ENCODE measurements around the gene CHST11.

CHST11 gene

DNA sequence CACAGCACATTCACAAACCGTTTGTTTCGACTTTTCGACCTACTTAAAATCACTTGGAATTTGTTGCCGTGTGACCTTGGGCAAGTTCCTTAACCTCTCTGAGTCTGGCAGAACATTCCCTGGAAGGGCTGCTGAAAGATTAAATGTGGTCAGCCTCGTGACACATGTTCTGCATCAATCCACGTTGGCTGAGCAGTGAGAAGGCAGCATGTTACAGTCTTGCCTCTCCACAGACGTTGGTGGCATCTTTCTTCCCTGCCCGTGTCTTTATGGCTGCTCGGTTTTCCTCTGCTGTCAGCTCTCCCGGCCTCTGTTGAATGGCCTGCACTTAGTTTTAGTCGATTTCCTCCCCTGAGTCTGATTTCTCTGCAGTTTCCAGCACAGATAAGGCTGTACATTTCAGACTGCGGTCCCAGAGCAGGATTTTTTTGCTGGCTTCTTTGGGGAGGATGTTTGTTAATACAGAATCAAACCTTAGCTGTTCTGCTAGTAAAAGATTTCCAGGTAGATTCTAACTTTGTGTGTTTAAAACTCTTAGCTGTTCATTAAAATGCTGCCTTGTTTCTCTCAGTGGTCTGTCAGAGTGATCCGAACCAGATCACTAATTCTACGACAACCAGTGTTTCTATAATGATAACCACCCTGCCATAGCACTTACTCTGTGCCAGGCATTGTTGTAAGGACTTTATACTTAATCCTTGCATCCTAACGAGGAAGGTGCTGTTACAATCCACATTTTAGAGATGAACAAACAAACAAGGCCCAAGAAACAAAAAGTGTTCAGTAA is 217.1 kb downstream of the CHST11 start:
- DNase-seq (ENCODE audit: low read depth): no peak

DNA sequence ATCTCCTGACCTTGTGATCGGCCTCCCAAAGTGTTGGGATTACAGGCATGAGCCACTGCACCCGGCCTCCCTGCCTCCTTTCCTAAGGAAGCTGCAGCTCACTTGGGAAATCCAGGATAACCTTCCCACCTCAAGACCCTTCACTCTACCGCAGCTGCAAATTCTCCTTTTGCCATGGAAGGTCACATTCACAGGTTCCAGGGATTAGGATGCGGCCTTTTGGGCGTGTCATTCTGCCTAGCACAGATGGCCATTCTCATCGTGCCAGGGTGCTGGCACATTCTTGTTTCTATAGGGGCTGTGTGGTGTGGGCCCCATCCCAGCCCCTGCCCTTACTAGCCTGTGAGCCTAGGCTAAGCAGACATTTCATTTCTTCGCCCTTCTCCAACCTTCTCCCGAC is 219.9 kb downstream of the CHST11 start:
- no peak for DNase-seq (ENCODE audit: low read depth)

DNA sequence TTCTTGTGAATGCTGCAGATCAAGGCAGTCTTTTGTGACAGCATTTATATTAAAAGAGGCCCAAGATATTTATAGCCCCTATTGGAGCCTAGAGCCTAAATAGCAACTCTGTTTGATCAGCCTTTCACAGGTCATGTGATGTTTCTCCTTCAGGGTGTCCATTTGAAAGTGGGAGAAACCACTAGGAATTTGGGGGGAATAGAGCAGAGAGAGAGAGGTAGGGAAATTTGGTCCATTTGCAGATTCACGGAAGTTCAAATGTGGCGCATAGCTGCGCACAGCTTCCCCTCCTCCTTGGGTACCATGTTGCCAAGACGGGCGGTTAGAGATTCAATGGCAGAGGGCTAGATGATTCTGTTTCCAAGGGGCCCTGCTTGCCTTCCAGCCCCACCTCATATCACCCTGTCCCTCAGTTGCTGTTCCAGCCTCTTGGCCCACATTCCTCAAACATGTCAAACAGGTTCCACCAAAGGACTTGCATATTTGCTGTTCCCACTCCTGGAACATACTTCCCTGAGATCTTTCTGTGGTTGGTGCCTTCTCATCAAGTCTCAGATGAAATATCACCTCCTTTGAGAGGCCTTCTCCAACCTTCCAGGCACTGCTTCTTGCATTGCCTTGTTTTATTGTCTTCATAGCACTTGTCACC is 220.8 kb downstream of the CHST11 start:
- DNase-seq (ENCODE audit: low read depth): no peak

DNA sequence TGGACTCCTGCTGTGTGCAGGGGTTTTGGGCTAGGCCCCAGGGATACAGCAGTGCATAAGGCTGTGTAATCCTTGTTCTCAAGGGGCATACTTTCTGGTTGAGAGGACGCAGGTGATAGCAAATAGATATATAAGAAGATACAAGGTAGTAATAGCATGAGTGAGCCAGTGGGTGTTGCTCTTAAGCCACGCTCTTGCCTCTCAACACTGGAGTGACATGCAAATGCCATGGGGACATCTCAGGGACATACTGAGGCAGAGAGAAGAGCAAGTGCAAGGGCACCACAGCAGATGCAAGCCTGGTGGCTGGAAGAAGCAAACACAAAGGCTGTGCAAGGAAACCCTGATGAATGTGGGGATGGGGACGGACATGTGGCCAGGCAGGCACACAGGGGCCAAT is 223.3 kb downstream of the CHST11 start:
- peak; percentile 33 for DNase-seq (ENCODE audit: low read depth)

DNA sequence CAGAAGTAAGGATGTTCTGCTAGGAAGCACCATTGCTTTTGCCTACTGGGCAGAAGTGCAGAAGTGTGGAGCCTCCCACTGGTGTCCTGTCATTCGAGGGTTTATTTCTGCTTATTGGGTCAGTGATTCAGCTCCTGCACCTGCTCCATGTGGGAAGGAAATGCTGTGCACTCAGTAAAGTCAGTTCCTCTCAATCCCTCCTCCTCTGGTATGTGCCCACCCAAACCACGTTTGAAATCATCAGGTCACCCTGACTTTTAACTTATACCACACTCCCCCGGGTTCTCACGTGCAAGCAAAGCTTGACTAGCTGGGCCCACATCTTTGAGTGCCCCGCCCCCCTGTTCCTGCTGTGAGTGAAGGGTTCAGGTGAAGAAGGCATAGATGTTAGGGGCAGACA is 223.7 kb downstream of the CHST11 start:
- DNase-seq (ENCODE audit: low read depth): no peak

DNA sequence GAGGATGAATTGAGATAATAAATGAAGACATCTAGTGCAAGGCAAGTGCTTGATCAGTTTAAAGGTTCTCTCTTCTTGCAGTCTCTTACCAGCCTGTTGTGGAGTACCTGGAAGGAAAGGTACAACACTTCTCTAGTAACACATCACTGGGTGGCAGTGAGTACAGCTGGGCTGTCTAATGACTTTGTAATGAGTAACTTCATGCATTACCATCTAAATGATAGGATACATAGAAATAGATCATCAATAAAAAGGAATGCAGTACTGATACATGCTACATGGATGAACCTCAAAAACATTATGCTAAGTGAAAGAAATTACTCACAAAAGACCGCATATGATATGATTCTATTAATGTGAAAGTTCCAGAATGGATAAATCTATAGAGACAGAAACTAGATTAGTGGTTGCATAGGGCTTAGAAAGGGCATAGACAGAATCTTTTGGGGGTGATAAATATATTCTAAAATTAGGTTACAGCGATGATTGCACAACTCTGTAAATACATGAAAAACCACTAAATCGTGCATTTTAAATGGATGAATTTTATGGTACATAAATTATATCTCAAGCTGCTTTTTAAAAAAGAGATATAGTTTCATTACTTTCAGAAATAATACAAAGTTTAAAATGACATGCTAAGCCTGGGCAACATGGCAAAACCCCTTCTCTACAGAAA is 224.4 kb downstream of the CHST11 start:
- DNase-seq (ENCODE audit: low read depth): no peak

DNA sequence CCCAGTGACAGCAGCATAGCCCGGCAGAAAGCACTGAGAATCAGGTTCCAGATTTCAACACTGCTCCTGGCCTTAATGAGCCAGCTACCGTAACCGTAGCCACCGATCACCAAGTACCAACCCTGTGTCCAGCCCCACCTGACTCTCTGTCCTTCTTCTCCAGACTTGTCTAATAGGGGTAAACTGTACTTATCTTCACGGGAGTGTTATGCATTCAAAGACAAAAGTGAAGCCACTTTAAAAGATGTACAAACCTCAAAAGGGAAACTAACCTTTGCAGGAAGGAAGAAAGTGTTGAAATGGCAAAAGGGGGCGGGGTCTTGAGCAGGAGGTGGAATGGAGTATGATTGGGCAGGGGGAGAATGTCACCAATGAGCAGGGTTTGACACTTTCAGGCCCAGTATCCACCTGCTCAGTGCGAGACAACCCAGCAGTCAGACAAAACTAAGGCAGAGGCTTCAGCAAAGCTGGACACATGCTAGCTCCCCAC is 226.1 kb downstream of the CHST11 start:
- DNase-seq (ENCODE audit: low read depth): no peak

DNA sequence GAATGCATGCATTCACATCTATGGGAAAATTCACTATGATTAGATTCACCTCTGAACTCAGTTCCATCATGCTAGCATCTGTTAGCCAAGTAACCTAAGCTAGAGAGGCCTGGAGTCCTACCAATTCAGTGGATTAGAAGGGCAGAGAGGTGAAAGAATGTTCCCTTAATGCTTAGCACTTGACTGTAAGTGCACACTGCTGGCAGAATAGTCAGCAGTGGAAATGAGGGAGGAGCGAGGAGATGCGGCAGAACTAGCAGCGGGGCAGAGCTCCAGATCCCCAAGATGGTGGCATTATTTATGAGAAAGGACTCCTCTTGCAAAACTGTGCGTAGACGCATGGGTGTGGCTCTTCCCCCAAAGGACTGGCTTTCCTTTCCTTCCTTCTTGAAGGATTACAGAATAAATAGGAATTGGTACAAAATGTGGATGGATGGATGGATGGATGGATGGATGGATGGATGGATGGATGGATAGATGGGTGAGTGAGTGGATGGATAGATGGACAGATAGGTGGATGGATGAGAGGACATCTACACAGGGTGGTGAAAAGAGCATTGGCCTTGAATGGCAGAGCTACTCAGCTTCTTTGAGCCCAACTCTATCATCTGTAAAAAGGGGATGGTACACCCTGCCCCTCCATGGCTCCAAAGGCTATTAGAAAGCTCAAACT is 227.2 kb downstream of the CHST11 start:
- DNase-seq (ENCODE audit: low read depth): no peak

DNA sequence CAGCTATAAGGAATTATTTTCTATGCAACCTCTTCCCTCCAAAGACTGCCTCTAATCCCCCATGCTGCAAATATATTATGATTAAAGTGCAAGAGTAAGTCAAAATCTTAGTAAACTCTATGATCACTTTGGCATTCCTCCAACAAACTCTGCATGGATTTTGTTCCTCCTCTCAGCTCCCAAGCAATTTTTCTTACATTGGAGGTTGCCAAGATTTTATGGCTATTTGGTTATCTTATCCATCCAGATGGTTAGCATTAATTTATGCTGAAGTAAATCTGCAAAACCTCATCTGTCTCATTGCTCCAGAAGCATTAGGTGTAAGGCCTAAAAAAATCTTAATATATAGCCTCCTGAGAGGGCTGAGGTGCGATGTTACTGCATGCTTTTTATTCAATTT is 228.1 kb downstream of the CHST11 start:
- DNase-seq (ENCODE audit: low read depth): no peak

DNA sequence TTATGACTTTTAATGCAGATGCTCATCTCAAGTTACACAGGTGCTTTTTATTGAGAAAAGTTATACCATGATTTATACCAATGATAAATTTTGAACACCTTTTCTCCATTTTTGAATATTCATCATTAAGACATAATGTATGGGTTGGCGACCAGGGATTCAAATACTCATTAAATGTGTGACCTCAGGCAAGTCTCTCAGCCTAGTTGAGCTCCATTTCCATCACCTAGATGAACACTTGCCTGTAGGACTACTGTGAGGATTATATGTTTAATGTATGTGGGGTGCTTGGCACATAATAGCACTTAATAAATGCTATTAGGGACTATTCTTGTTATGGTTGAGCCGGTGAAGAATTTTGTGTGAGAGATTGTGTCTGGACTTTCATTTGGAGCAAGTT is 228.6 kb downstream of the CHST11 start:
- DNase-seq (ENCODE audit: low read depth): no peak

DNA sequence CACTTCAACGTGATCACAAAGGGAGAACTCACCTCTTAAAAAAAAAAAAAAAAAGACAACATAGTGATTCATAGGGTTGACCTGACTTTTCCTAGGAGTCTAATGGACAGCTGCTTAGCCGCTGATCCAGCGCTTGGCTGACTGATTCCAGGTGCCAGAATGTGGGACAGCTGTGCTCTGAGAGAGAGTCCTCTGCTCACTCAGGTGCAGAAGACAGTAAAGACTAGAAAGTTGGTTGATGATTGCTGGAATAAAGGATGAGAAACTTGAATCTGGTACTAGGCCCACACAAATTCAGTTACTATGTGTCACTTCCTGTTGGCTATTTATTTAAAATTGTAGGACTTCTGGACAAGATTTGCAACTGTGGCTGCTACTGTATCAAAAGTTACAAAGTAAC is 229.4 kb downstream of the CHST11 start:
- peak; percentile 57 for DNase-seq (ENCODE audit: low read depth)

DNA sequence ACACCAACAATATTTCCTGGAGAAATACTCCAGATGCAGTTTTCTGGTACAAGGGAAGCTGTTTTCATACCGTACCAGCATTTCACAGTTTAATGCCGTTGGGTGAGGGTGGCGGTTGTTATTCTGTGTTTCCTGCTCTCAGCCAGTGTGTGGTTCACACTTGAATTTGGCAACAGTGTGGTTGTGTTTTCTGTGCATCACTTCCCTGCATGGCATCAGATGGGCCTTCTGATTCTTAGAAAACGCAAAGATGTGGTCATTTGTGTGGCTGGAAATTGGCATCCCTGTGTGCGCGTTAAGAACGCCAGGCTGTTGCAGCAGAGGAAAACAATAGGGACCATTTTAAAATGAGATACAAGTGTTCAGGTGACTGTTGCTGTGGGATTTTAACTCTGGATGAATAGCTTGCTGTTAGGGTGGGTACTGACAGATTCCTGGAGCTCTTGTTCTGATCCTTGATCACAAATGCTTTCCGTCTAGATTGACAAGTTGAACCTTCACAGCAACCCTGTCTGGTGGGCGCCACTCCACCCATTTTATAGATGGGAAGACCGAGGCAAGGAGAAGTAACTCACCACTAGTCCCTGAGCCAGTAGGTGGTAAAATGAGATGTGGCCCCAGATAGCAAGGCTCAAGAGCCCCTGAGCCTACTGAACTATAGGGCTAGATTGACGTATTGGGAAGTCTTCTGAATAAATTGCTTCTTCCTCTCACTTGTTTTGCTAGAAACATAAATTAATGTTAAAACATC is 231.2 kb downstream of the CHST11 start:
- DNase-seq (ENCODE audit: low read depth): no peak

DNA sequence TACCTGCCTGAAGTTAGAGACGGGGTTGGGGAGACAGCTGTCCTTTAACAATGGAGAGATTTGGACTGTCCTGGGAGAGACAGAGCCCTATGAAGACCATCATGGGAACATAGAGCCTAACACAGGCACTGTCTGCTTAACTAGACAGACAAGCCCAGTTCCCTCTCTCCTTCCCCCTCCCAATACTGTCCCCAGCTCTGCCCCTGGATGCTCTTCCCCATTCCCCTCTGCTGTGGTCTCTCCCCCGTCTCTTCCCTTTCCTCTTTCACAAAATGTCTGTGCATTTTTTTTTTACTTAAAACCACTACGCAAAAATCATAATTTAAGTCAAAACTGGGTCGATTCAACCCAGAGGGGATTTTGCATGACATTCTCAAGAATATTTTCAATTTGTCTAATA is 232.9 kb downstream of the CHST11 start:
- DNase-seq (ENCODE audit: low read depth): no peak

DNA sequence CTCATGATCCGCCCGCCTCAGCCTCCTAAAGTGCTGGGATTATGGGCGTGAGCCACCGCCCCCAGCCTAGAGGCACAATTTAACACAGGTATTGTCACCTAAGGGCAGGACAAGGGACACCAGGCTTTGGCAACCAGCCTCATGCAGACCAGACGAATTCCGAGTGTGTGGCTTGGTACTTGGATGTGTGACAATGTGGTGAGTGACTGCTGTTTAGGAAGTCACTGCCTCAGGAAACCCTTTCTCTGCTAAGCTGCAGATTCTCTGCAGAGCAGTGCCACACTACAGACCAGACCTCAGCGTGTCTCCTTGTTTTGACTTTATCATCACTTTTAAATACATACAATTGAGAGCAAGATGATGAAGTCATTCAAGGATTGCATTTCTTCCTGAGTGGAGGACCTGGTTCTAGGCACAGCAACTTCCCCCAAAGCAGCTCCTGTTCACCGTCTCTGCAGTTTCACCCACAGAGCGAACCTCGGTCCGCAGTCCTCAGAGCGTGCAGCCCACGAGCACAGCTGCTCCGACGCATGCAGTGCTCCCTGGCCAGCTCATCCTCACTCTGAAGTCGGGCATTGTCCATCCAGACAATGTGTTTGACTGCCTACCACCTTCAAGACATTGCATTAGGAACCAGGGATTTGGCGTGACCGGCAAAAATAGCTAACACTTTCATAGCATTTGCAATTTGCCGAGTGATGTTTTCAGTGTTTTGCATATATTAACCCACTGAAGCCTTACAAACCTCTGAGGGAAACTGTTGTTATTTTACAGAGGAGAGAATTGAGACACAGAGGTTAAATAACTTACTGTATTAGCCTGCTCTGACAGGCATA is 235.2 kb downstream of the CHST11 start:
- DNase-seq (ENCODE audit: low read depth): no peak

DNA sequence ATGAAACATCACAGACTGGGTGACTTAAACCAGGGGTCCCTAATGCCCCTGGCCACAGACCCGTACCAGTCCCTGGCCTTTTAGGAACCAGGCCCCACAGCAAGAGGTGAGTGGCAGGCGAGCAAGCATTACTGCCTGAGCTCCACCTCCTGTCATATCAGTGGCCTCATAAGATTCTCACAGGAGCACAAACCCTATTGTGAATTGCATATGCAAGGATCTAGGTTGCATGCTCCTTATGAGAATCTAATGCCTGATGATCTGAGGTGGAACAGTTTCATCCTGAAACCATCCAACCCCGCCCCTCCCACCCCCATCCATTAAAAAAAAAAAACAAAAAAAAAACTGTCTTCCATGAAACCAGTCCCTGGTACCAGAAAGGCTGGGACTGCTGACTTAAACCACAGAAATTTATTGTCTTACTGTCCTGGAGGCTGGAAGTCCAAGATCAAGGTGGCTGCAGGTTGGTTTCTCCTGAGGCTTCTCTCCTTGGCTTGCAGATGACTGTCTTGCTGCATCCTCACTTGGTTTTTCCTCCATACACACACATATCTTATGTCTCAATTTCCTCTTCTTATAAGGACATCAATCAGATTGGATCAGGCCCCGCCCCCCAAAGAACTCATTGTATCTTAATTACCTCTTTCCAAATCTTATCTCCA is 235.9 kb downstream of the CHST11 start:
- DNase-seq (ENCODE audit: low read depth): no peak

DNA sequence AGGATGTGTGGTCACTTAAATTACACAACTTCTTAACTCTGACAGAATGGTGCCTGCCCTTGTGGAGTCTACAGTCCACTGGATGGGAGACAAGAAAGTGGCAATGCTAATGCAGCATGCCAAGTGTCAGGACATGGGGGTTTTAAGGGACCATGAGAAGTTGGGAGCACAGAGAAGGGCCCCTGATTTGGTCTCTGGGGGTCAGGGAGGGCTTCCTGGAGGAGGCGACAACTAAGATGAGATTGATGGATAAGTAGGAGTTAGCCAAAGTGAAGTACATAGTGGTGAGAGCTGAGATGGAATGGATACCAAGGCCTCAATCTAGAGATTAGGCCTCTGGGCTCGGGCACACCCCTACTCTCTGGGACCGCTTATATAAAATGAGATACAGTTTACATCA is 236.7 kb downstream of the CHST11 start:
- DNase-seq (ENCODE audit: low read depth): no peak

DNA sequence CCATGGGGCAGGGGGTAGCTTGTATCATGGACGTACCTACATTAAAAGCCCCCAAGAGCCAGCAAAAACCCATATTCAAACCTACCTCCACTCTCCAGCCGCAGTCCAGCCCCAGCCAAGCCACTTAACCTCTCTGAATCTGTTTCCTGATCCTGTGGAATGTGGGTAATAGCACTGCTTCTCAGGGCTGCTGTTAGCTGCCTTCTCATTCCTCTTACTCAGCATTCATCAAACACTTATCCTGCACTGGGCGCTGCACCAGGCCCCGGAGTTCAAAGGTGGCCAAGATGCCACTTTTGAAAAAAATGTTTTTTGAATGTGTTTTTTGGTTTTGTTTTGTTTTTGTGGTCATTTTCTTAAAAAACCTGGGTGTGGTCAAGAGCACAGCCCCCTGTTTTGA is 237.4 kb downstream of the CHST11 start:
- DNase-seq (ENCODE audit: low read depth): no peak

DNA sequence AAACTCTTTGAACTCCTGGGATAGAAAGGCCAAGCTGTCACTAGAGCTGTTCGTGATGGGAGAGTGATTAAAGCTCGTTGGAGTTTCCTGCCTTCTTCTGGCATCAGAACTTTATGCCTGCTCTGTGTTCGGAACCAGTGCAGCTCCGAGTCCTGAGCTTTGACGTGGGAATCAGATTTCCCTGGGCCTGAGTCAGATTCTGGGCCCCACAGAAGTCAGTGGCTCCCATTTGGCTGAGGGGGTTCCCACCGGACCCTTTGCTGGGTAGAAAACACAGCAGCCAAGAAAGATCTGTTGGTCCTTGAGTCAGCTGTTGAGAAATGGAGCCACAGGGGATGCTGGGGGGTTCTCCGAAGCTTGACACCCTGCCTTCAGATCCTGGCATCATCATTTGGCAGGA is 238.0 kb downstream of the CHST11 start:
- DNase-seq (ENCODE audit: low read depth): no peak

DNA sequence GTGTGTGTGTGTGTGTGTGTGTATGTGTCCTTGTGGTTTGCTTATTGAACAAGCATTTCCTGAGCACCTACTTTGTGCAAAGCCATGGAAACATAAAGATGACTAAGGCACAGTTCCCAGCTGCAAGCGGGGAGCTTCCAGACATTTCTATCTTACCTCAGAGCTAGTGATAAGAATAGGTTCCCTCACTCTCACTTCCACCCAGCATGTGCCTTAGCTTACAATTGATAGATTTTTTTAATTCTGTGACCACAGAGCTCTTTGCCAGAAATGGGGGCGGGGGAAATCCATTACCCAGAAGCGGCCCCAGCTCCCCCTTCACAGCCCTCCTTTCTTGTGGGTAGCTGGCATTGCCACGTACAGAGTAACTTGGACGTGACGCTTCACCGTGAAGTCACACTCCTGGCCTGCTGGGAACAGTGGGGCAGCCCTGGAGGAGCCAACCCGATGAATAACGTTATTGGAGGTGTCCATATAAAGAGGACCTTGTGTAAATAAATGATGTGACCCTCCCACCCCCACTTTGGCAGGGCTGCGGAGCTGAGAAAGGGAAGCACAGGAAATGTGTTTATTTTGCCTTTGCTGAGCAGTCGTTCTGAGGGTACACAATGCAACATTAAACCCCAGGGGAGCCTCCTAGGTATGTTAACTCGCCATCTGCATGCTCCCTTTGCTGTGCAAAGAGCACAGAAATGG is 238.9 kb downstream of the CHST11 start:
- DNase-seq (ENCODE audit: low read depth): peak; percentile 53

DNA sequence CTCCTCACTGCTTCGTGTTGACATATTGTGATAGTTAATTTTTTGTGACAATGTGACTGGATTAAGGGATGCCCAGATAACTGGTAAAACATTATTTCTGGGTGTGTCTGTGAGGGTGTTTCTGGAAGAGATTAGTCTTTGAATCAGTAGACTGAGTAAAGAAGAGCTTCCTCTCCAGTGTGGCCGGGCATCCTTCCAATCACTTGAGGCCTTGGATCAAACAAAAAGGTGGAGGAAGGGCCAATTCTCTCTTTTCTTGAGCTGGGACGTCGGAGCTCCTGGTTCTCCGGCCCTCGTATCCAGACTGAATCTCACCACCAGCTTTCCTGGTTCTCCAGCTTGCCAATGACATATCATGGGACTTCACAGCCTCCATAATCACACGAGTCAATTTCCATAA is 240.4 kb downstream of the CHST11 start:
- no peak for DNase-seq (ENCODE audit: low read depth)
